ENCODE data around the gene SLC31A1.

GRCh38 chr9:113238202-113238858 is 17.0 kb downstream of the SLC31A1 start:
- no peak for TF ChIP-seq CTCF (IDR thresholded peaks at IDR 0.05 in 4 of 5, conservative IDR thresholded peaks at IDR 0.05 in 1 of 5)
- no peak for TF ChIP-seq POLR2A (IDR thresholded peaks at IDR 0.05)
